ENCODE results near the gene ZC3H8.

ZC3H8 gene

GRCh38 chr2:112195167-112195766 lies 59.6 kb downstream of the ZC3H8 start:
- DNase-seq (ENCODE audit: low read depth in 2 of 2), result no peak

GRCh38 chr2:112194482-112194881 lies 60.4 kb downstream of the ZC3H8 start:
- DNase-seq (ENCODE audit: low read depth in 2 of 2), result no peak

- DNase-seq (ENCODE audit: low read depth in 2 of 2), result no peak
Measured at GRCh38 chr2:112194028-112194427, 60.8 kb downstream of the ZC3H8 start.

GRCh38 chr2:112189001-112189556 lies 65.8 kb downstream of the ZC3H8 start:
- no peak for DNase-seq (ENCODE audit: low read depth in 2 of 2)

GRCh38 chr2:112187805-112188596 lies 66.8 kb downstream of the ZC3H8 start:
- peak; percentile 64 to 65 for DNase-seq (ENCODE audit: low read depth in 2 of 2)

GRCh38 chr2:112187046-112187715 lies 67.7 kb downstream of the ZC3H8 start:
- no peak for DNase-seq (ENCODE audit: low read depth in 2 of 2)

- DNase-seq (ENCODE audit: low read depth in 2 of 2), result no peak
Measured at GRCh38 chr2:112185131-112185530, 69.7 kb downstream of the ZC3H8 start.

- no peak for DNase-seq (ENCODE audit: low read depth in 2 of 2)
Measured at GRCh38 chr2:112184121-112184520, 70.7 kb downstream of the ZC3H8 start.

- no peak for DNase-seq (ENCODE audit: low read depth in 2 of 2)
Measured at GRCh38 chr2:112183327-112184025, 71.4 kb downstream of the ZC3H8 start.

- DNase-seq (ENCODE audit: low read depth in 2 of 2), result no peak
Measured at GRCh38 chr2:112182581-112183034, 72.2 kb downstream of the ZC3H8 start.

DNA sequence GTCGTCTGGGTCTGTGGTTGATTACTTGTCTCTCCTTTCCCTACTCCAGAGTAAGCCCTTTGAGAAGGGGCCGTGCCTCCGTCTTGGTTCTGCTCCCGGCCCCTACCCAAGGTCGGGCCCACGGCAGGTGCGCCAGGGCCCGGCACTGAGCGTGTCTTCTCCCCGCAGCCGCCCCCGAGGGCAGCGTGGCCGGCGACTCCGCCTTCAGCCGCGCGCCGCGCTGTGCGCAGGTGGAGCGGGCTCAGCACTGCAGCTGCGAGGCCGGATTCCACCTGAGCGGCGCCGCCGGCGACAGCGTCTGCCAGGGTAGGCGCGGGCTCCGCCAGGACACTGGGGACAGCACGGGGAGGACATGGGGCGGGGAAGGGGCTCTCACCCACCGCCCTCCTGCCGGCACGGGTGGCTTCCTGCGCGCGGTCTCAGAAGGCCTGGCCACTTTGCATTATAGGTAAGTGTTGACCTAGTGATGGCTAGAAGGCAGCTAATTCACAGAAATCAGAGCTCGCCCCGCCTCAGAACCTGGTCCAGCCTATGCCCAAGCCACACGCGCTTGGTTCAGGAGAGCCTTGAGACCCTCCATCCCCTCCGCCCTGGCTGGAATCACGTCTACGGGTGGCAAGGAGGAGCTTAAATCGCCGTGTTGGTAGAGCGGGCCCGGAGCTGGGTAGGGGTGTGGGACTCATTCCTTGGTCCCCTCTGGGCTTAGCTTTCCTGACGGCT lies 73.1 kb downstream of the ZC3H8 start:
- peak; percentile 52 for DNase-seq (ENCODE audit: low read depth in 2 of 2)

DNA sequence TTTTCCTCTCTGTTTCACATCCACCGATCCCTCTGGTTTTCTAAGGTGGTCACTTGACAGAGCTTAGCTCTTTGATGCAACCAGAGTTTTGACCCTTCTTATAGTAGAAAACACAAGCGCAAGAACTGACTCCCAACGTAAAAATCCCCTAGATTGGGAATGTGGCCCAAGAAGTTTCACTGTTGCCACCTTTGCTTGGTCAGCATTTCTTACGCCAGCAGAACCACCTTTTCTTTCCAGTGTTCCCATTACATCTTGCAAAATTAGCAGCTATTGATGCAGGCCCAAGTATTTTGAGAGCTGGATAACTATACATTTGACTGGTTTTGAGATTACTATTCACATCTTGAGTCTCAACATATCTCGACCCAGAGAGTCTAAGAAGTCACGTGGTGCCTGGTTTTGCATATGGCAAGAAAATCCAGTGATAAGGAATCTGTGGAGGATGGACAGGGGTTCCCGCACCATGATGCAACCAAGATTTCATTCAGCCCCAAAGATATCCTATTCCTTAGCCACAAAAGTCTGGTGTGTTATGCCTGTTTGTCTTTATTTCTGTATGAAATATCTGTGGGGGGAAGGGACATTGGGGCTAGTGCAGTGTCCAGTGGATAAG lies 78.8 kb downstream of the ZC3H8 start:
- DNase-seq (ENCODE audit: low read depth in 2 of 2), result no peak

- DNase-seq (ENCODE audit: low read depth in 2 of 2), result no peak
Measured at GRCh38 chr2:112175333-112175732, 79.5 kb downstream of the ZC3H8 start.

DNA sequence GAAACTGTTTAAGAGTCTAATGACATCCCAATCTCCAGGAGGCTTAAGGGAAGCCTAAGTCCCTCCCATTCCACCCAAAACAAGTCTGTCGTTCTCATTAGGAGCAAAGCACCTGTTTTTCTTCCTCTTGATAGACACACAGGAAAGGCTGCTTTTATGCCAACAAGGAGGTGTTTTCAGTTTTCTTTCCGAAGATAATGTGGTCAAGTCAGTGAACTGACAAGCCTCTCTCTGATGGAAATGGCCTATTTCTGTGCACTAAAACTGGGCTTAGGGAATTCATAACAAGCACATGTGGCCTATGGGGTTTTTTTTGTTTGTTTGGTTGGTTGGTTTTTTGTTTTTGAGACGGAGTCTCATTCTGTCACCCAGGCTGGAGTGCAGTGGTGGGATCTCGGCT lies 80.5 kb downstream of the ZC3H8 start:
- no peak for DNase-seq (ENCODE audit: low read depth in 2 of 2)

GRCh38 chr2:112173646-112174319 lies 81.1 kb downstream of the ZC3H8 start:
- DNase-seq (ENCODE audit: low read depth in 2 of 2), result no peak

- DNase-seq (ENCODE audit: low read depth in 2 of 2), result no peak
Measured at GRCh38 chr2:112170495-112170894, 84.3 kb downstream of the ZC3H8 start.

DNA sequence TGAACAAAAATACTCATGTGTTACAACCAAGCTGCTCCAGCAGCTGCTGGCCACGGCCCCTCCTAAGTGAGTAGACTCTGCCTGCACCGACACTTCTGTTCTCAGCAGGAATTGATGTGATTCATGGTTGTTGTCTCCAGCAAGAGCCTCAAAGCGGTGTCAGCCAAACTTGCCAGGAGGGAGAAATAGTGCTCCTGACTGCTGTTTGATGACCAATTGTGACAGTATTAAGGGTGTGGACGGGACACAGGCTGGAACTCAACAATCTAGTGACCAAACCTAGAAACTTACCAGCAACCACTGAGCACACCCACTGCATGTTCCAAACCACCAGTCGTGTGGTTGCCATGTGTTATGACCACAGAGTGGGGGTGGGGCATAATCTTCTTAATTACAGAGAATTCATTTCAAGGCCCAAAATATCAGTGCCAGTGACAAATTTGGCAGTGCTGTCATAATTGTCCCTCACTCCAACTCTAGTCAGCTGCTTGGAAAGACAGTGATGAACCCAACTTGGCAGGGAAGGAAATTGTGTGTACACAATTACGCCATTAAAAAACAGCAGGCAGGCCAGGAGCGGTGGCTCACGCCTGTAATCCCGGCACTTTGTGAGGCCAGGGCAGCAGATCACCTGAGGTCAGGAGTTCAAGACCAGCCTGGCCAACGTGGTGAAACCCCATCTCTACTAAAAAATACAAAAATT lies 86.3 kb downstream of the ZC3H8 start:
- DNase-seq (ENCODE audit: low read depth in 2 of 2), result no peak

DNA sequence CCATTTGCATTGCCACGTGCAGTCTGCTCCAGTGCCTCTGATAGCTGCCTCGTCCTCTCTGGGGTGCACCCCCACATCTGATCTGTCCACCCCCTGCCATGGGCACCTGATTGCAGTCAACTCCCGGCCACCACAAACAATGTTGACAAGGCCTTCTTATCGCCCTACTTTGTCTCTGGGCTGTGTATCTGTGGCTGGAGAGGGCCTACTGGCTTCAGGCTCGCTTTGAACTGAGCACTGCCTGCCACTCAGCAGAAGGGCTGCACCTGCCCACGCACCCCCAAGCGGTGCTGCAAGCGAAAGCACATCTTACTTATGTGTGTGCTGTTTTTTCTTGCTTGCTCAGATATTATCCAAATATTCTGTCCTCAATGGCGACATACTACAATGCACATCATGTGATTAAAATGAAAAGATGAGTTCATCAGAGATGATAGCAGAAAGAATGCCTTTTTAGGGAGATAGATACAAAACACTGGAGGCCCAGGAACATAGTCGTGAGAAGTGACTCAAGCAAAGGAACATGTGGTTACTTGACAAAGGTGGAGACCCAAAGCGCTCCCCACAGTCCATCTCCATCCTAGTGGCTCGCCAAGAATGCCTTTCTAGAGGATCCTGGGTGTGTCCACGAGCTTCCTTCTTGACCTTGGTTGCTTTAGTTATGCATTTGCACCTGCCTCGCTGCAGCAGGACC lies 87.9 kb downstream of the ZC3H8 start:
- DNase-seq (ENCODE audit: low read depth in 2 of 2), result no peak

GRCh38 chr2:112165296-112165695 lies 89.5 kb downstream of the ZC3H8 start:
- DNase-seq (ENCODE audit: low read depth in 2 of 2), result no peak
